SHP77 treated with DMSO at 0.1 percent for 48 hours (cell line): ENCODE measurements around the gene ZNF574.

Experiments
- DNase-seq: peaks from one replicate; lab custom pipeline; 2025; lab: John Stamatoyannopoulos, UW

Gene ZNF574

DNA sequence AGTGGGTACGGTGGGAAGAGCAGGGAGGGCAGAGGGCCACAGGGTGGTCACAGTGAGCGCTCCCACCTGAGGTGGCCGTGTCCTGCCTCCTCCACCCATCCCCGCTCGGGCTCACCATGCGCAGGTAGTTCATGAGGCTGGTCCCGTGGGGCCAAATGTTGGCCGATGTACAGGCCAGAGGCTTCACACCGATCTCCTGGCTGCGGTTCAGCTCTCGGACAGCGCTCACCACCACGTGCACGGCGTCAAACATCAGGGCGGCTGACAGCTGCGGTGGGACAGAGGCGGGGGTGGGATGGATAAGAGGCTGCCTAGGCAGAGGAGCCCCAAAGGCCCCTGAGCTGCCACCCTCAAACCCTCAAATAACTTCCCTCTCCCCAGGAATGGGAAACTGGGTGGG lies 21.8 kb upstream of the ZNF574 start:
- no peak for DNase-seq

DNA sequence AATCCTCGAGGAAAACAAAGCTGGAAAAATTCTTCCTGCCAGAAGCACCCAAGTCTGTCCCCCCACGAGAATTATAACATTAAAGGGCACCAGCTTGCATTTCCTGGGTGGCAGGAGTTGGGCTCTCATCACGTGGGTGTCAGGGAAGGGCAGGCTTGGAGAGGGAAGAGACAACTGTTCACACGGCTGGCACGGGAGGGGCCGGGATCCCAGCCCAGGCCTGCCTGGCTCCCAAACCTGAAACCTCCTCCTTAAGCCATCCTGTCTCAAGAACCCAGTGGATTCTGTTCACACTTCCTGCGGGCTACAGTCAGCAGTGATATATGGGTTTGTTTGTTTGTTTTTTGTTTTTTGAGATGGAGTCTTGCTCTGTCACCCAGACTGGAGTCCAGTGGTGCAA lies 18.1 kb upstream of the ZNF574 start:
- no peak for DNase-seq

DNA sequence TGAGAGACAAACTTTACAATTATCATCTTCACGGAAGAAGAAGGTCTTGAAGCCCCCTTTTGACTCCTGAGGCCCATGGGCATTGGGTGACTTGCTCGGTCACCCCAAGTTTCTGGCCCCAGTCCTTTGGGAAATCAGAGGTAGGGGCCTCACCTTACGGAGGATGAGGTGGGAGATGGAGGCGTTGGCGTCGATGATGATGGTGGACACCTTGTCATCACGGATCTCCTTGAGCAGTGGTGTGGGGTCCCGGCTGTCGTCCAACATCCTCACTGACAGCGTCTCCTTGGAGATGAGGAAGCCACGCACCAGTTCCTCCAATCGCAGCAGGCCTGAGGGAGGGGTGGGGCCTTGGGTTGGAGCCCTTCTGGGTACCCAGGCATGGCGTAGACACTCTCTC lies 16.8 kb upstream of the ZNF574 start:
- DNase-seq = no peak

DNA sequence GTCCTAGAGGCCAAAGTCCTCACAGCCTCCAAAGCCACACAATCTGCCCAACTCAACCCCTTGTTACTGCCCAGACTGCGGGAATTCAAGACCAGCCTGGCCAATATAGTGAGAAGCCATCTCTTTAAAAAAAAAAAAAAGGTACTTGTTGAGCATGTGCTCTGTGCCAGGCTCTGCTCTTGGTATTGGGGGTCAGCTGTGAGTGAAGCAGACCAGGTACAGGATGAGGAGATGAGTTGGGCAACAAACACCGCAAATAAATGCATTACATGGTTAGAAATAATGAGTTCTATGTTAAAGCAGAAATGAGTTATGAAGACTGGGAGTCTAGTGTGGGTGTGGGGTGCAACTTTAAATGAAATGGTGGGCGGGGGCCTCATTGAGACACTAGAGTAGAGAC lies 15.8 kb upstream of the ZNF574 start:
- DNase-seq = no peak

DNA sequence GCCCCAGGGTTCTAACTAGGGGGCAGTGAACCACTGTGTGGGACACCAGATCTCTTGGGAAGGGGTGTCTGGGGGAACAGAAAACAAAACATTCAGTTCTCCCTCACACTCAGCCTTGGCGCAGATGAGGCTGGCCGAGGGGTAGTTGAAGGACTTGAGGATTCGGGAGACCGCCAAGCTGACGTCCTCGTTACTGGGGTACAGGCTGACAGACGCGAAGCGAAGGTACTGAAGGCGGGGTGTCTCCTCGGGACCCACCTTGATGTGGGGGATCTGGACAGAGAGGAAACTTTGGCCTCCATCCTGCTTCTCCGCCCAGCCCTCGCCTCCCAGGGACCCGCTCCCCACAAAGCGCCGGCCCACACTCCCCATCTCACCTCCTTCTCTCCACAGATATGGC lies 13.6 kb upstream of the ZNF574 start:
- no peak for DNase-seq

DNA sequence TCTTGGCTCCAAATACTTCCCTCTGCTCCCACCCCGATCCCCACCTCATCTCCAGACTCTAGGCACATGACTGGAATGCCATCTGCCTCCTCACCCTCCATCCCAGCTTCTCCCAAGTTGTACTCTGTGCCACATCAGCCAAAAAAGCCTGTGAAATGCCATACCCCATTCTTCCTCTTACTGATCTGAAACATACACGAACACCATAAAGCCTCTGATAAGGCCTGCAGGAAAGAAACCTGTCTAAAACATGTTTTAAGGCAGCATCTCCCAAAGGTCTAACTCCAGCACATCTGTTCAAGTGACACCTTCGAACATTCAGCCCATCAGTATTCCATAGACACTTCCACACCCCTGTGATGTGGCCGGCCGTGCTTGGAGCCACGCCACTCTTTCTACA lies 11.5 kb upstream of the ZNF574 start:
- no peak for DNase-seq

DNA sequence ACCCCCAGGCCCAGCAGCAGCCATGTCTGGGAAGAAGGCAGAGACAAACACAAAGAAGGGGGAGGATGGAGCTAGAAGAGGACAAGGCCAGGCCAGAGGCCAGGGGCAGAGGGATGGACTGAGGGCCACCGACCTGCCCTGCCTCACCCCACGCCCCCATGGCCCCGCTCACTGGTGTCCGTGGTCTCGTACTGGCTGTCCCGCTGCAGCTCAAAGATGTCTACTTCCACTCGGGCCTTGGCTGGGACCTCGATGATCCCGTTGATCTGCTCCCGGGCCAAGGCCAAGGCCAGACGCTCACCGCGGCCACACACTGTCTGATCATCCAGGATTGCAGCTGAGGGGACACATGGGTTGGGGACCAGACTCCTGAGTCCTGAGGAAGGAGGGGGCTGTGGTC lies 10.9 kb upstream of the ZNF574 start:
- DNase-seq = no peak

DNA sequence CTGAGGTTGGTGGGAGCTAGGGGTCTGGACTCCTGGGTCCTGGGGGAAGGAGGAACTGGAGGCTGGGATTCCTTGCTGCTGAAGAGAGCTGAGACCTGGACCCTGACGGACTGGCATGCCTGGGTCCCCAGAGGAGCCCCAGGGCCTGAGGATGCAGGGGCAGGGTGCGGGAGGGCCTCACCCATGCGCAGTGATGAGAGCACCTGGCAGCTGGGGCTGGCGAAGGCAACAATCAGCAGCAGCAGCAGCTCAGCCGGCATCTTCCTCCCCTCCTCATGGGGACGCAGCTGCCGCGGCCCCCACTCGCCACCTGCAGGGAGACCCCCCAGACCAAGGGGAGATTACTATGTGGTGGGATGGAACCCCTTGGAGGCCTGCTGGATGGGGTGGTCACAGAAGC lies 10.5 kb upstream of the ZNF574 start:
- no peak for DNase-seq

DNA sequence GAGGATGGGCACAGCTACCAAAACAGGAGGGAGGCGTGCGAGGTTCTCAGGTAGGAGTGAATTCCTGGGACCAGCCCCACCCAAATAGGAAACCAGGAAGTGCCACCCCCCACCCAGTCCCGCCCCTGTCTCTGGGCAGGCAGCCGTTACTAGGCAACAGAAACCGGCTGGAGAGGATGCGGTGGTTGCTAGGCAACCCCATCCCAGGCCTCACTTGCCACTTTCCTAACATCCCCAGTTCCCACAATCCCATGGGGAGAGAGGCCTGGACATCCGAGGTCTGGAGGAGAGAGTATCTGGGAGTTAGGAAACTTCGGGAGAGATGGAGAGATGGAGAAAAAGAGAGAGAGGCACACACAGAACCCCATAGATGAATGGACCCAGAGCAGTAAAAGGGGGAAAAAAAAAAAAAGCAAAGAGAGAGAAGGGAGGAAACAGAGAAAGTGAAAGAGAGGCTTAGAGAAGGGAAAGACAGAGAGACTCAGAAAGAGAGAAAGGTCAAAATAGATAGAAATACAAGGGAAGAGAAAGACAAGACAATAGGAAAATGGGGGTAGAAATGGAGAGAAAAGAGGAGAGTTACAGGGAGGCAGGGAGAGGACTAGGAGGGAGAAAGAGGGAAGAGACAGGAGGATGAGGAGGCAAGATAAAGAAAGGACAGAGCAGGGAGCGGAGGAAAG lies 9.8 kb upstream of the ZNF574 start:
- no peak for DNase-seq

DNA sequence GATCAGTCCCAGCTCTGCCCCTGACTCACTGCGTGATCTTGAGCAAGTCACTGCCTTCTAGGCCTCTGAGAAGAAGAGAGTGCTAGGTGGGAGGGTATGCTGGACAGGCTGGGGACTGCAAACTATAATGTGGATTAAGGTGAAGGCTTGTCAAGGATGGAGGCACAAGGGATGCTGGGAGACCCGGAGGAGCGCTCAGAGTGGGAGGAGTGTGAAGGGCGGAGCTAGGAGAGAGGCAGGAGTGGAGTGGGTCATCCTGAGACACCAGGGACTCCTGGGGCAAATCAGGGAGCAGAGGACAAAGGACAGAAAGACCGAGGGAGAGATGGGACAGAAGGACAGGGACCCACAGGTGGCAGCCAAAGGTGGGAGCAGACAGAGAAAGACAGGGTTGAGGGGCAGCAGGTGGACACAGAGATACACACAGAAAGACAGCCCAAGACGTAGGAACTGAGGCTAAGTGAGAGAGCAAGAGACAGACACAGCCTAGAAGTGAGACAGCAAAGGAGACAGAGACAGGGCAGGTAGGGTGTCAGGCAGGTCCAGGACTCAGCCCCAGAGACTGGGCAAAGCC lies 8.6 kb upstream of the ZNF574 start:
- no peak for DNase-seq

DNA sequence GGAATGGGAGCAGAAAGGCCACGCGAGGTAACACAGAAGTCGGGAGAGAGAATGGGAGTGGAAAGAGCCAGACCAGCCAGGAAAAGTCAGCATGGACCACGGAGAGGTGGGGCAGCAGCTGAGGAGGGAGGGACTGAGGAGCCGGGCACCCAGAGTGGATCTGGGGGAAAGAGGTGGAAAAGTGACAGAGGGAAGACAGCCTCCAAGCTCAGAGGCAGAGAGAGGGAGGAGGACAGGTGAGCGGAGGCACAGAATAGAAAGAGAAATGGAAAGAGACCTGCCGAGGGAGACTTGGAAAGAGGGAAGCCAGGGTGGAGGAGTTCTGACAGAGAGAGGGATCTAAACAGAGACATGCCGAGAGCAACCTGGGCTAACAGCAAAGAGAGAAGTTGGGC lies 7.6 kb upstream of the ZNF574 start:
- no peak for DNase-seq

DNA sequence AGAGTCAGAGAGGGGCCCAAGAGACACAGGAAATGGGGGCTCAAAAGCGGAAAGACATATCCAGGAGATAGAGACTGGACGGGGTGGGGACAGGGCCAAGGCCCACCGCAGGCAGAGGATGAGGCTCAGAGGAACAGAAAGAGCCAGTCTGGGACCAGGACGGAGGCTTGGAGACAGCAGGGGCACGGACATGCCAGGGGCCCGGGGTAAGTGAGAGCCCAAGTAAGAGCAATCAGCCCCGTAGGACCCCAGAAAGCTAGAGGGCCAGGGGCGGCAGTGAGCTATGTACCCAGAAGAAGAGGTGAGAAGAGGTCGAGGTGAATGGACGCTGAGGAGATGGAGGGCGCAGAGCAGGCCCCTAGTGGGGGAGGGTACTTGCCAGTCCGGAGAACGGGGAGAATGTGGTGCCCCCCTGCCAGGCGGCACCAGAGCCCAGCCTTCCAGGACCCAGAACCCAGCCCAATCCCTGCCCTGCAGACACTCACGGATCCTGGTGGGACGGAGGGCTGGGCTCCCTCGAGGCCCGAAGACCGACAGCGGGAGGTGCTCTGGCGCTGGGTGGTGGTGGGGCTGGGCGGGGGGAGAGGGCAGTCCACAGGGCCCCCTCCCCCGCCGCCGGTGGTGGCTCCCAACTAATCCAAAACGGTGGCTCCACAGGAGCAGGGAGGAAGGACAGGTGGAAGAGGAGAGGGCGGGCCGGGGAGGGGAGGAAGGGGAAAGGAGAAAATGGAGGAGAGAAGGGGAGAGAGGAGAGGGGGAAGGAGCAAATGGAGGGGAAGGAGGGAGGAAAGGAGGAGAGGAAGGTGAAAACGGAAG lies 7.0 kb upstream of the ZNF574 start:
- no peak for DNase-seq

DNA sequence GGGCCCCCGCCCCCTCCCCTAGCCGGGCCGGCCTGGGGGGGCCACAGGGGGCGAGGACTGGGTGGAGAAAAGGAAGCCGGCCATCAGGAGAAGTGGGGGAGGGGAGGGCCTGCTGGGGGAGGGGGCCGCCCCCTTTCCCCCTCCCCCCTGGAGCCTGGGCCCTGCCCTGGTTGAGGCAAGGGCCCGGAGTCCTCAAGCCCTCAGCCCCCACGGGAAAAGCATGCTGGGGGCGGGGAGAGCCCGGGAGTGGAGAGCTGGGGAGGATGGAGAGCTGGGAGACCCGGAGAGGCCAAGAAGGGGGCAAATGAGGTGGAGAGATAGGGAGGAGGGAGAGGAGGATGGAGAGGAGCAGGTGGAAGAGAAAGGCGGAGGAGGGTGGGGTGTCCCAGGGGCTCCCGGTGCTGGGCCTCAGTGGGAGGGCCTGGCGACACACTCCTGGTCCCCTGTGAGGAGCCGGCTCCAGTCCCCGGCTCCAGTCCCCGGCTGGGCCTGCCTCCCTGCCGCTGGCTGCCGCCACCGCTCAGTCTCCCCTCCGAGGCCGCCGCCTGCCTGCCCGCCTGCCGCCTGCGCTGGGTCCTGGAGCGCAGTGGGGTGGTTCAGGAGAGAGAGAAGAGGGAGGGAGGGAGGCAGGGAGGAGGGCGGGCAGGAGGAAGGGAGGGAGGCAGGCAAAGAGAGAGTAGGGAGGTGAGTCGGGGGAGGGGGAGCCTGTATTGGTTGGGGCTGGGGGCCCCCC lies 6.2 kb upstream of the ZNF574 start, which contains the start of gene GRIK5:
Gene GRIK5, minus strand, starts transcription at position 588 of the 733 bp plus-strand sequence. CDS start 4,436 bp downstream, outside the sequence.
- DNase-seq = no peak

DNA sequence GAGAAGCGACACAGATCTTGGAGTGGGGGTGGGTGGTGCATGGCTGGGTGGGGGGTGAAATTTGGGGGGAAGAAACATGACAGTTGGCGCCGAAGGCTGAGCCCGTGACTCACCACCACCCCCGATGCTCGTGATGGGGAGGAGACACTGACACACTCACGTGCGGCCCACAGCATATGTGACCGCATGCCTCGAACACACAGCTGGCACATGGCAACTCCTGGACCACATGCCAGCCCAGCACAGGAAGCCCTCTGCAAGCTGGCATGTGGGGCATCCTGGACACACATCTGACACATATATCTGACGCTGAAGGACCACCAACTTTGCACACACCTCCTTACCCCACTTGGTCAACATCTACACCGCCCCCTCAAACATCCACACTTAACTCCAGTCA lies 4.7 kb upstream of the ZNF574 start:
- no peak for DNase-seq

DNA sequence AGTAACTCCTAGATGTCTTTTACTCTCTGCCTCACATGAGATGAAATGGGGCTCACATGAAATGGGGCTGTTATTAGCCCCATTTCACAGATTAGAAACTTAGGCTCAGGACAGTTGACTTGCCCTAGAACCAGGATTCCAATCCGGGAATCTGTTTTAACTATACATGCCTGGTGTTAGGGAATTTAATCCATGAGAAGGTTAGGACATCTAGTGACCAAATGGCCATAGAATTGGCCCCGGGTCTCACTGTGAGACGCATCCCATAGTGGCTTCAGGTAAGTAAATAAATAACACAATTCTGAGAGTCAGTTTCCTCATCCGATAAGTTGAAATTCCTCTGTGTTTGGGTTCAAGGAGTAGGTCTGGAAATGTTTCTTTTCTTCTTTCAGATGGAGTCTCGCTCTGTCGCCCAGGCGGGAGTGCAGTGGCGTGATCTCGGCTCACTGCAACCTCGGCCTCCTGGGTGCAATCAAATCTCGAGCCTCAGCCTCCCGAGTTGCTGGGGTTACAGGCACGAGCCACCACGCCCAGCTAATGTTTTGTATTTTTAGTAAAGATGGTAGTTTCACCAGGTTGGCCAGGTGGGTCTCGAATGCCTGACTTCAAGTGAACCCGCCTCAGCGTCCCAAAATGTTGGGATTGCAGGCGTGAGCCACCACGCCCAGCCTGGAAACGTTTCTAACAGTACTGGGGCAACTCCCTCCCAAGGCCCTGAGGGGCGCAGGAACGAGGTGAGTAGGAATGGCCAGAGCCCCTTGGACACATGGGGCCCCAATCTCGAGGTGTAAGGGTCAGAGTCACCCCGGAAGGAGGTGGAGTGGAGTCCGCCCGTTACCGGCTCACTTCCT lies 1.2 kb upstream of the ZNF574 start:
- DNase-seq = no peak

DNA sequence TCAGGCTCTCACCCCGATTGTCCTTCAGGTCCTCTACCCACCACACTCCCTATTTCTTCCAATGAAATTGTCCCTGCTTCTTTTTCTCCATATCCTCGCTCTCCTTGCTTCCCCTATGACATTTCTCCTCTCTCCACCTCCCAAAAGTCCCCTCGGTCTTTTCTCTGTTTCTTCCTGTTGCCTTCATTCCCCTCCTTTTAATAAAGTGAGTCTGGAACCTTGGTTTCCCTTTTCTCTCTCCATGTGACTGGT lies 676 bp upstream of the ZNF574 start:
- DNase-seq = no peak

DNA sequence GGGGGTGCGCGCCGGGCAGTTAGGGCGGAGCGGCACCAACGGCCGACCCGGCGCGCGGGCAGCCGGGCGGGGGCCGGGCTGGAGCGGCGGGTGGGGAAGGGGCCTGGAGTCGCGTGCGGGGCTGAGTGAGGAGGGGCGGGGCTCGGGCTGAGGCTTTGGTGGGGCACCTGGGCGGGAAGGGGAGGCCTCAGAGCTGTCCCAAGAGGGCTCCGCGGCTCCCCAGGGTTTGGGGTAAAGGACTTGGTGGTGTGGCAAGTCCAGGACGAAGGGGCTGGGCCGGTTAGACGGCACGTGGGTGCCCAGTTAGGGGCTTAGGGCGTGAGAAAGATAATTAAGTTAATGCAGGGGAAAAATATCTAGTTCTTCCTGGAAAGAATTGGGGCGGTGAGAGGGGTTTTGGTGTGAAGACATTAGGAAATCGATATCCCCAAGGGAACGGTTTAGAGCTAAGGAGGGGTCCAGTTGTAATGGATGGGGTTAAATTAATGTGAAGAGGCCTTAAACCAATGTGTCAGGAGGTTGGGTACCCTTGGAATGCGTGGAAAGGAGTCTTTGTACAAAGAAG lies 496 bp downstream of the ZNF574 start:
- DNase-seq = no peak

DNA sequence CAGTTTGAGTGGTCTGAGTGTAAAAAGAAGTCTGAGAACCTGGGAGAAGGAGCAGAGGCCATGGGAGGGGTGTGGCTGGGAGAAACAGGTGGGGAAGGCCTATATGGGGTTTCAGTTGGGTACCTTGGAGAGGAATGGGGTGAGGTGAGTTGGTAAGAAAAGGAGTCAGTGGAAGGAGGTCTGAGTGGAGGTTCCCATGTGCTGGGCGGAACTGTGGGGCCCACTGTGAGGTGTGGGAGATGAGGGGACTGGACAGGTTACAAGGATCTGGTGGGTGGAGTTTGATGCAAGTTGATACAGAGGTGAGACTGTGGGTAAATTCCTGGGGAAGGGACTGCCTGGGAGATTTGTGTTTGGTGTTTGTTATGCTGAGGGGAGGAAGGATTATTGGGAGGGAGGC lies 2.1 kb downstream of the ZNF574 start:
- DNase-seq = no peak

DNA sequence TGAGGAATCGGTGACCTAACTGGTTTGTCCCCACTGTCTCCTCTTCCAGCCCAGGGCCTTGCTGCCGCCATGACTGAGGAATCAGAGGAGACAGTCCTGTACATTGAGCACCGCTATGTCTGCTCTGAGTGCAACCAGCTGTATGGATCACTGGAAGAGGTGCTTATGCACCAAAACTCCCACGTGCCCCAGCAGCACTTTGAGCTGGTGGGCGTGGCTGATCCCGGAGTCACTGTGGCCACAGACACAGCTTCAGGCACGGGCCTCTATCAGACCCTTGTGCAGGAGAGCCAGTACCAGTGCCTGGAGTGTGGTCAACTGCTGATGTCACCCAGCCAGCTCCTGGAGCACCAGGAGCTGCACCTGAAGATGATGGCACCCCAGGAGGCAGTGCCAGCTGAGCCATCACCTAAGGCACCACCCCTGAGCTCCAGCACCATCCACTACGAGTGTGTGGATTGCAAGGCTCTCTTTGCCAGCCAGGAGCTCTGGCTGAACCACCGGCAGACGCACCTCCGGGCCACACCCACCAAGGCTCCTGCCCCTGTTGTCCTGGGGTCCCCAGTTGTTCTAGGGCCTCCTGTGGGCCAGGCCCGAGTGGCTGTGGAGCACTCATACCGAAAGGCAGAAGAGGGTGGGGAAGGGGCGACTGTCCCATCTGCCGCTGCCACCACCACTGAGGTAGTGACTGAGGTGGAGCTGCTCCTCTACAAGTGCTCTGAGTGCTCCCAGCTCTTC lies 2.7 kb downstream of the ZNF574 start:
- no peak for DNase-seq

DNA sequence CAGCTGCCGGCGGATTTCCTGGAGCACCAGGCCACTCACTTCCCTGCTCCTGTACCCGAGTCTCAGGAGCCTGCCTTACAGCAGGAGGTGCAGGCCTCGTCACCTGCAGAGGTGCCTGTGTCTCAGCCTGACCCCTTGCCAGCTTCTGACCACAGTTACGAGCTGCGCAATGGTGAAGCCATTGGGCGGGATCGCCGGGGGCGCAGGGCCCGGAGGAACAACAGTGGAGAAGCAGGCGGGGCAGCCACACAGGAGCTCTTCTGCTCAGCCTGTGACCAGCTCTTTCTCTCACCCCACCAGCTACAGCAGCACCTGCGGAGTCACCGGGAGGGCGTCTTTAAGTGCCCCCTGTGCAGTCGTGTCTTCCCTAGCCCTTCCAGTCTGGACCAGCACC lies 3.3 kb downstream of the ZNF574 start:
- DNase-seq = no peak
